Heart left ventricle (tissue), 16 donors: ENCODE results near the gene WSCD2. TPM values are rescaled to one million over a fixed set of nuclear protein-coding genes. Genes with fewer than 3 reads are reported as not detected.

Experiments used
- ATAC-seq, 4 donors: fragments of 200-7000 bp; cut with Tn5 transposase; one replicate each; pipeline ENCODE4 v1.9.1; 2020 to 2022; ENCODE audit warnings: moderate library complexity in 4 of 4, mild to moderate bottlenecking in 3 of 4, moderate number of reproducible peaks in 1 of 4
- DNase-seq, 5 donors: peaks; one replicate each; pipeline ENCODE4 v3.0.0-alpha.2; 2020
- H3K27ac ChIP-seq, 12 donors: fragments of 200-600 bp; sonication (generic) in 4 of 12; one replicate each; pipeline versions ENCODE4 v1.5.0 to v1.8.0; 2016 to 2022; ENCODE audit warnings: mild to moderate bottlenecking in 2 of 12
- H3K27me3 ChIP-seq, 9 donors: fragments of 200-600 bp; sonication (generic) in 2 of 9; one replicate each; pipeline versions ENCODE4 v1.5.1 to v1.8.0; 2016 to 2022; ENCODE audit warnings: mild to moderate bottlenecking in 3 of 9
- H3K36me3 ChIP-seq, 9 donors: fragments of 200-600 bp; sonication (generic) in 2 of 9; one replicate each; pipeline versions ENCODE4 v1.5.0 to v1.8.0; 2018 to 2022; ENCODE audit warnings: mild to moderate bottlenecking in 2 of 9
- H3K4me1 ChIP-seq, 12 donors: fragments of 200-600 bp; sonication (generic) in 4 of 12; one replicate each; pipeline versions ENCODE4 v1.5.0 to v1.8.0; 2016 to 2022; ENCODE audit warnings: mild to moderate bottlenecking in 3 of 12
- H3K4me3 ChIP-seq, 12 donors: fragments of 200-600 bp; sonication (generic) in 4 of 12; one replicate each; pipeline versions ENCODE4 v1.5.0 to v1.8.0; 2017 to 2022; ENCODE audit warnings: mild to moderate bottlenecking in 9 of 12, moderate library complexity in 4 of 12
- H3K9me3 ChIP-seq, 12 donors: fragments of 200-600 bp; sonication (generic) in 4 of 12; one replicate each; pipeline versions ENCODE4 v1.5.0 to v1.8.0; 2016 to 2022; ENCODE audit warnings: mild to moderate bottlenecking in 1 of 12
- POLR2A ChIP-seq, 2 donors: fragments of 450-650 bp; IDR thresholded peaks; one replicate each; pipeline ENCODE4 v1.6.1; 2017; ENCODE audit warnings: antibody characterized with exemption in 2 of 2, mild to moderate bottlenecking in 2 of 2, moderate library complexity in 2 of 2
- WGBS, 4 donors: extraction: QIAGEN DNeasy Blood & Tissue Kit in 2 of 4; methylation state at CpG; one replicate each; pipeline versions ENCODE4 v1.1.5 to v1.1.7; 2013 to 2018; 5-methylcytosine and 5-hydroxymethylcytosine counted together
- intact Hi-C, 10 donors: fragments of 100-400 bp; cut with DNase I; formaldehyde crosslinking; loops; one replicate each; pipeline versions ENCODE4 v1.11.1 to v1.14.2; 2022
- polyA plus RNA-seq, 2 donors: library from polyadenylated mRNA; stranded (reverse); fragments of 200-250 nt; gene quantifications; one replicate each; pipeline ENCODE4 v1.2.3, GENCODE V29; 2013
- total RNA-seq, 9 donors: library from RNA; depleted of rRNA in 2 of 9; stranded (reverse); fragments of >200 nt in 2 of 9; fragmentation: NEBNext Ultra II Directional in 3 of 9; extraction: Animal tissue kit (Norgen Biotek cat#: 25700) in 3 of 9; gene quantifications; one replicate each; pipeline versions ENCODE4 v1.1.0 to v1.2.4, GENCODE V29; 2016 to 2023
- TF ChIP-seq, protein P1 (sequence below), 12 donors: fragments of 200-600 bp; sonication (generic) in 4 of 12; IDR thresholded peaks; one replicate each; pipeline versions ENCODE4 v1.5.0 to v1.8.0; 2018 to 2022; ENCODE audit warnings: antibody characterized with exemption in 12 of 12, mild to moderate bottlenecking in 5 of 12
- donor health status: ischemic (EF 13 %, LVEDD 7.1; RV severe dilation, severe dysfunction).
- donor health status: healthy with polysubstance abuse.
- donor health status: DM: no; HTN: yes; CAD: no.
- donor health status: DM: no; HTN: no; CAD: no.
- donor health status: ischemic (EF 25% LVEDD 6.9; RV normal size, moderate dysfunction).
- donor health status: ischemic (EF 25% LVEDD 5.7; RV mildly dilated, moderate dysfunction).
- donor health status: healthy.
- donor health status: DM: yes; HTN: yes; CAD: no.
- donor health status: ischemic (EF 35%, LVEDD 5.7; RV mildly dilated, moderate dysfunction).
- donor health status: nonischemic (EF 11% LVEDD 7.7; RV severe dilation, severe dysfunction).
- donor health status: DM: yes; HTN: yes; CAD: no.
- donor health status: PGD.
- donor health status: ischemic (EF 29% LVEDD 5.4; RV normal size, mild dysfunction).
- donor health status: nonischemic (EF 23%, LVEDD 6.1; RV moderate dilation, normal function).

The WSCD2 gene
- total and polyA plus RNA-seq, 11 donors: 0.07 to 2.5 (median 0.49) TPM; not detected in 3

DNA sequence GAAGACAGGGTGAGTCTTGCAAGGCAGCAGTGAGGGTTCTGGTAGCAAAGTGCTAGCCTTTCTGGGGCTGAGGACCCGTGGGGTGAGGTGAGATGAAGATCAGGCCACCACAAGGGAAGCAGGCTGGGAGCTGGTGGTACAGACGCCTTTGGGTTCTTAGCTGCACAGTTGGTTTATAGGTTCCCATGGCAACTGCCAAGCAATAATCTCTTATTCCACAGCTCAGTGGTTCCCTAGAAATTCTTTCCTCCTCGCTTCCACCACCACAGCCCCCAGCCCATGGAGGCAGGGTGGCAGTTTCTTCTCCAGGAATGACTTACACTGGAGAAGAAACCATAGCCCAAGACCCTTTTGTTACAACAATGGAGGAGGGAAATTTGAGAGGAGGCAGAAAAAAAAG lies 127.9 kb downstream of the WSCD2 start:
- ATAC-seq (no peak), DNase-seq (no peak)
- intact Hi-C loops: no loop called here
- Histone ChIP-seq H3K4me1 (no peaks in the 10 kb centered on the region), H3K36me3 (no peaks in the 10 kb centered on the region), H3K4me3 (no peak overlapping the region), H3K27me3 (peaks cover 0 to 15% (median 0%) of the 10 kb centered on the region in 9 donors), H3K27ac (no peak overlapping the region), H3K9me3 (peaks cover 0 to 33% (median 21%) of the 10 kb centered on the region in 12 donors)
- TF ChIP-seq POLR2A (IDR thresholded peaks at IDR 0.05): no peak
- TF ChIP-seq, protein P1, sequence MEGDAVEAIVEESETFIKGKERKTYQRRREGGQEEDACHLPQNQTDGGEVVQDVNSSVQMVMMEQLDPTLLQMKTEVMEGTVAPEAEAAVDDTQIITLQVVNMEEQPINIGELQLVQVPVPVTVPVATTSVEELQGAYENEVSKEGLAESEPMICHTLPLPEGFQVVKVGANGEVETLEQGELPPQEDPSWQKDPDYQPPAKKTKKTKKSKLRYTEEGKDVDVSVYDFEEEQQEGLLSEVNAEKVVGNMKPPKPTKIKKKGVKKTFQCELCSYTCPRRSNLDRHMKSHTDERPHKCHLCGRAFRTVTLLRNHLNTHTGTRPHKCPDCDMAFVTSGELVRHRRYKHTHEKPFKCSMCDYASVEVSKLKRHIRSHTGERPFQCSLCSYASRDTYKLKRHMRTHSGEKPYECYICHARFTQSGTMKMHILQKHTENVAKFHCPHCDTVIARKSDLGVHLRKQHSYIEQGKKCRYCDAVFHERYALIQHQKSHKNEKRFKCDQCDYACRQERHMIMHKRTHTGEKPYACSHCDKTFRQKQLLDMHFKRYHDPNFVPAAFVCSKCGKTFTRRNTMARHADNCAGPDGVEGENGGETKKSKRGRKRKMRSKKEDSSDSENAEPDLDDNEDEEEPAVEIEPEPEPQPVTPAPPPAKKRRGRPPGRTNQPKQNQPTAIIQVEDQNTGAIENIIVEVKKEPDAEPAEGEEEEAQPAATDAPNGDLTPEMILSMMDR (IDR thresholded peaks at IDR 0.05): no peak
- WGBS, 4 donors: 38 to 63% (median 42%) methylated on average over 3 of the region's 3 CpGs

DNA sequence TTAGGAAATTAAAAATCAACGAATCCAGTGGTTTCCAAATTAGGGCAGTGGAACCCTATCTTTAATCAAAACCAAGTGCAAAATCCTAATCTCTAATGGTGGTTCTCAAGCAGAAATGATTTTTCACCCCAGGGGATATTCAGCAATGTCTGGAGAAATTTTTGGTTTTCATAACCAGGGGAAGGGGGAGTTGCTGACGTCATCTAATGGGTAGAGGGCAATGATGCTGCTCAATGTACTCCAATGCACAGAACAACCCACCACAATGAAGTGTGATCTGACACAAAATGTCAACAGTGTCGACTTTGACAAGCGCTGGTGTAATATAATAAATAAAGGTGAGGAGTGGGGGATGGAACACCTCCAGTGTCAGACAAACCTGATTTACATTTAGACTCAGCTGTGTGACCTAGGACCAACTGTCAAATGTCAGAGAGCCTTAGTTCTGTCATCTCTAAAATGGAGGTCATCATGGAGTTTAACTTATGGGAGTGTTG lies 128.6 kb downstream of the WSCD2 start:
- H3K4me3 ChIP-seq: no peak overlapping the region
- intact Hi-C loops: no loop called here
- no peak for TF ChIP-seq POLR2A (IDR thresholded peaks at IDR 0.05)
- TF ChIP-seq, protein P1 (IDR thresholded peaks at IDR 0.05): no peak
- peaks cover 0 to 12% (median 0%) of the 10 kb centered on the region in 9 donors for H3K27me3 ChIP-seq
- no peak overlapping the region for H3K27ac ChIP-seq
- peaks cover 0 to 35% (median 22%) of the 10 kb centered on the region in 12 donors for H3K9me3 ChIP-seq
- no peaks in the 10 kb centered on the region for H3K4me1 ChIP-seq
- H3K36me3 ChIP-seq: no peaks in the 10 kb centered on the region
- DNase-seq (no peak), ATAC-seq (no peak)
- WGBS, 4 donors: 69 to 76% (median 76%) methylated on average over 4 of the region's 4 CpGs

DNA sequence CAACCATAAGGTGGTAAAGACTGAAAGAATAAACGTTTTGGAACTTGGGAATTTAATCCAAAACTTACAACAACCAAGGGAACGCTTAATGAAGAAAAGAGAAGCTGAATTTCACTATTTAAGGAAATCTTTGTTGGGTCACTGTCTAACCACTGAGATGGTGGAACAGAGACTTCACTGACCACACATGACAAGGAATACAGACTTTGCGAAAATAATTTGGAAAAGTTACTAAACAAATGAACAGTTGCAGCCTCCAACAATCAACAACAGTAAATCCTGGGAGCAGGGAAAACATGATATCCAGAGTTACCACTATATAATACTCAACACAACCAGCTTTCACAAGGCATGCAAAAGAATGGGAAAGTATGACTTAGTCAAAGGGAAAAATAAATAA lies 131.0 kb downstream of the WSCD2 start:
- no peaks in the 10 kb centered on the region for H3K27me3 ChIP-seq

DNA sequence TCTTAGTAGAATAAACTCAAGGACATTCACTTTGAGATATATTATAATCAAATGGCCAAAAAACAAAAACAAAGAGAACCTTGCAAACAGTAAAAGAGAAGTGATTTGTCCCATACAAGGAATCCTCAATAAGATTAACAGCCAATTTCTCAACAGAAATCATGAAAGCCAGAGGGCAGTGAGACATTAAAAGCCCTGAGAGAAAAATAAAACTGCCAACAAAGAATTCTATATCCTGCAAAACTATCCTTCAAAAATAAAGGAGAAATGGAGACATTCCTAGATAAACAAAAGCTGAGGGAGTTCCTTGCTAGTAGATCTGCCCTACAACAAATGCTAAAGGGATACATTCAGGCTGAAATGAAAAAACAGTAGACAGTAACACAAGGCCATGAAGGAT lies 131.9 kb downstream of the WSCD2 start:
- intact Hi-C loops: no loop called here
- Histone ChIP-seq H3K4me1 (no peaks in the 10 kb centered on the region), H3K9me3 (peaks cover 0 to 35% (median 22%) of the 10 kb centered on the region in 12 donors), H3K36me3 (no peaks in the 10 kb centered on the region), H3K4me3 (no peak overlapping the region), H3K27me3 (no peaks in the 10 kb centered on the region), H3K27ac (no peak overlapping the region)
- no peak for TF ChIP-seq POLR2A (IDR thresholded peaks at IDR 0.05)
- TF ChIP-seq, protein P1 (IDR thresholded peaks at IDR 0.05): no peak
- DNase-seq (no peak), ATAC-seq (no peak)

More for the DNA sequence above, 131.0 kb downstream of the WSCD2 start:
- H3K4me3 ChIP-seq: no peak overlapping the region
- DNase-seq (no peak), ATAC-seq (no peak)
- TF ChIP-seq POLR2A (IDR thresholded peaks at IDR 0.05): no peak
- TF ChIP-seq, protein P1 (IDR thresholded peaks at IDR 0.05): no peak
- no peaks in the 10 kb centered on the region for H3K4me1 ChIP-seq
- intact Hi-C loops: no loop called here
- WGBS, 4 donors: 41 to 68% (median 60%) methylated on average over 3 of the region's 3 CpGs
- H3K36me3 ChIP-seq: no peaks in the 10 kb centered on the region
- H3K27ac ChIP-seq: no peak overlapping the region
- H3K9me3 ChIP-seq: peaks cover 0 to 35% (median 22%) of the 10 kb centered on the region in 12 donors
